A673 (cell line): ENCODE data around the gene RASD1.

ENCODE experiments used
- EZH2 ChIP-seq: fragments of 200-600 bp; sonication (generic); IDR thresholded peaks from 2 replicates; pipeline ENCODE4 v1.6.1; 2017; ENCODE audit warnings: borderline replicate concordance, low read depth, mild to moderate bottlenecking, mixed read lengths, antibody characterized with exemption, low read length; ENCODE audit not compliant: poor library complexity, severe bottlenecking
- TF ChIP-seq, protein P1 (sequence below): fragments of 300-800, 200-600 bp; sonication (generic); conservative IDR thresholded peaks from 2 replicates; pipeline ENCODE4 v1.5.1; 2017; ENCODE audit warnings: low read depth, mild to moderate bottlenecking, antibody characterized with exemption, low read length, moderate library complexity, mixed read lengths

DNA sequence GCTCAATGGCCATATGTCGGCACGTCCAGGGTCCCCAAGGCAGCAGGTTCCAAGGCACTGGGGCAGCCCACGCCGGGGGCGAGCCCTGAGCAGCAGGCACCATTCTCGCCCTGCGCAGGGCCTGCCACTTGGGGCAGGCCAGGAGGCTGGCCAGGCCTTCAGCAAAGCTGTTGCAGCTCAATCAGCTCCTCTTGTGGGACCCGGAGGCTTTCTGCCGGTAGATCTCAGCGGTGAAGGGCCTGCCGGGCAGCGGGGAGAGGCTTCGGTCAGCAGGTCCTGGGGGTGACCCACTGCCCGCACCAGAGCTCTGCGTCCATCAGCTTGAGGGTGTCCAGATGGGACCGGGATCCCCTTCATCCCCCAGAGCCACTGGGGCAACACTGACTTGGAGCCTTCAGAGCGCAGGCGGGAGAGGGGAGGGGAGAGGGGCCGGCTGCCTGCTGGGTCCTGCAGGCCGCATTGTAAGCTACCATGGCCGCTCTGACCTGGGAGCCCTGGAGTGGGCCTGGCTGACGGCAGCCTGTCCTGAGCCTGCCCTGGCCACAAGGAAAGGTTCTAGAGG is 9.5 kb upstream of the RASD1 start:
- TF ChIP-seq, protein P1, sequence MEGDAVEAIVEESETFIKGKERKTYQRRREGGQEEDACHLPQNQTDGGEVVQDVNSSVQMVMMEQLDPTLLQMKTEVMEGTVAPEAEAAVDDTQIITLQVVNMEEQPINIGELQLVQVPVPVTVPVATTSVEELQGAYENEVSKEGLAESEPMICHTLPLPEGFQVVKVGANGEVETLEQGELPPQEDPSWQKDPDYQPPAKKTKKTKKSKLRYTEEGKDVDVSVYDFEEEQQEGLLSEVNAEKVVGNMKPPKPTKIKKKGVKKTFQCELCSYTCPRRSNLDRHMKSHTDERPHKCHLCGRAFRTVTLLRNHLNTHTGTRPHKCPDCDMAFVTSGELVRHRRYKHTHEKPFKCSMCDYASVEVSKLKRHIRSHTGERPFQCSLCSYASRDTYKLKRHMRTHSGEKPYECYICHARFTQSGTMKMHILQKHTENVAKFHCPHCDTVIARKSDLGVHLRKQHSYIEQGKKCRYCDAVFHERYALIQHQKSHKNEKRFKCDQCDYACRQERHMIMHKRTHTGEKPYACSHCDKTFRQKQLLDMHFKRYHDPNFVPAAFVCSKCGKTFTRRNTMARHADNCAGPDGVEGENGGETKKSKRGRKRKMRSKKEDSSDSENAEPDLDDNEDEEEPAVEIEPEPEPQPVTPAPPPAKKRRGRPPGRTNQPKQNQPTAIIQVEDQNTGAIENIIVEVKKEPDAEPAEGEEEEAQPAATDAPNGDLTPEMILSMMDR, result no peak
- no peak for TF ChIP-seq EZH2
